Fibroblast of mammary gland (primary cell): ENCODE measurements around the gene MAMSTR.
"Not testable (repeated sequence)": the region's sequence is repeated elsewhere in the genome, so short reads cannot be mapped to it uniquely, and the experiment has no call there.

Experiments
- DNase-seq: peaks from one replicate; pipeline ENCODE4 v3.0.0-alpha.2; 2010; ENCODE audit warnings: low read depth
- H3K4me3 ChIP-seq: 2 replicates; pipeline ENCODE4 v1.5.1; 2011; ENCODE audit warnings: low read depth, mild to moderate bottlenecking, low read length, moderate library complexity; ENCODE audit not compliant: control insufficient read depth
- TF ChIP-seq, protein P1 (sequence below): conservative IDR thresholded peaks from 2 replicates; pipeline ENCODE4 v1.5.1; 2011; ENCODE audit warnings: low read depth, low read length, inconsistent platforms; ENCODE audit not compliant: control insufficient read depth, insufficient read depth

The MAMSTR gene

DNA sequence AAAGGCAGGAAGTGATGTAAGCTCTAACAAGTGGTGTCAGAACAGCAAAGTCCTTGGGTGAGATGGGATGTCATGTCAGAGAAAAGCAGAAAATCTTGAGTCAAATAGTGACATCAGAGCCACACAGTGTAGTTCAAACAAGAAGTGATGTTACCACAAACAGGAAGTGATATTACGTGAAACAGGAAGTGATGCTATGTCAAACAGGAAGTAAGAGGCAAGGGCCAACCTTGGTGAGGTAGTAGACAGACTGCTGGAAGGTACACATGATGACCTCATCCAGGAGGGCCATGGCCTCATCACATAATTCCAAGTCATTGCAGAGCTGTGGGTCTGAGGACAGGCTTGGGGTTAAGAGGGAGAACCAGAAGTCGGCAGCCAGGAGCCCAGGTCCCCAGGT, 7.0 kb upstream of the MAMSTR start:
- H3K4me3 ChIP-seq, result no peak overlapping the region
- no peak for DNase-seq
- TF ChIP-seq, protein P1, sequence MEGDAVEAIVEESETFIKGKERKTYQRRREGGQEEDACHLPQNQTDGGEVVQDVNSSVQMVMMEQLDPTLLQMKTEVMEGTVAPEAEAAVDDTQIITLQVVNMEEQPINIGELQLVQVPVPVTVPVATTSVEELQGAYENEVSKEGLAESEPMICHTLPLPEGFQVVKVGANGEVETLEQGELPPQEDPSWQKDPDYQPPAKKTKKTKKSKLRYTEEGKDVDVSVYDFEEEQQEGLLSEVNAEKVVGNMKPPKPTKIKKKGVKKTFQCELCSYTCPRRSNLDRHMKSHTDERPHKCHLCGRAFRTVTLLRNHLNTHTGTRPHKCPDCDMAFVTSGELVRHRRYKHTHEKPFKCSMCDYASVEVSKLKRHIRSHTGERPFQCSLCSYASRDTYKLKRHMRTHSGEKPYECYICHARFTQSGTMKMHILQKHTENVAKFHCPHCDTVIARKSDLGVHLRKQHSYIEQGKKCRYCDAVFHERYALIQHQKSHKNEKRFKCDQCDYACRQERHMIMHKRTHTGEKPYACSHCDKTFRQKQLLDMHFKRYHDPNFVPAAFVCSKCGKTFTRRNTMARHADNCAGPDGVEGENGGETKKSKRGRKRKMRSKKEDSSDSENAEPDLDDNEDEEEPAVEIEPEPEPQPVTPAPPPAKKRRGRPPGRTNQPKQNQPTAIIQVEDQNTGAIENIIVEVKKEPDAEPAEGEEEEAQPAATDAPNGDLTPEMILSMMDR, result no peak

DNA sequence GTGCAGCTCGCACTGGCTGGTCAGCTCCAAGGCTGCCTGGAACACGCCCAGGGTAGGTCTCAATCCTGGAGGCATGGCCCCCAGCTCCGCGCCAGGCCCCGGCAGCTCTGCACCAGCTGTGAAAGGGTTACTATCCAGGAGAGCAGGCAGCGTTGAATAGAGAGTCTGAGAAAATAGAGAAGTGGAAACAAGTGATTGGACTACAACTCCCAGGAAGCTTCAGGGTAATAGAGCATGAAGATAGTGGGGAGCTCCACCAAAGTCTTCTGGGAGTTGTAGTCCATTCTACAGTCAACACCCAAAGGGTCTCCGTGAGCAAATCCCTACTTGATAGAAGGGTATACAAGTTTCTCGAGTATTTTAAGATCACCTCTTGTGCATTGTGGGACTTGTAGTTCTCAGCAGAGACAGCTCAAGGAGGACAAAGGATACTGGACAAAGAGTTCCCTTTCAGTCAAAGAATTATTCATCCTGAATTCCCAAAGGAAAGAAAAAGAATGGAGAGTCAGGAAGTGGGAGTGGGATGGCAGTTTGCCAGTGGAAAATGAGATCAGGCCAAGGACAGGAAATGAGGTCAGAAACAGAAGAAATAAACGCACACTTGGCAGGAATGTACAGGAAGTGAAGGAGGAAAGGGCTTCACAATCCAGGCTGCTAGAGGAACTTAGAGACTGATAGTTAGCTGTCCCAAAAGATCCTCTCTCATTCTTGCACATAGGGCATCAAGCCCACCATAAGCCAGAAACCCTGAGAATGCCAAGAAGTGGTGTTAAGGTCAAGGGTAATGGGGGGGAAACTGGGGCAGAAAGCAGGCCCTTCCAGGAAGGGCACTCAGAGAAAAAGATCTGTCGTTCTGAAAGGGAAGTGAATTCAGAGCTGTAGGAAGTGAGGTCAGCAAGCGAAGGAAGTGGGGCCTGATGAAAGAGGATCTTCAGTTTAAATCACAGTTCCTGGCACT, 5.5 kb upstream of the MAMSTR start:
- TF ChIP-seq, protein P1, result no peak
- peak; percentile 97 for DNase-seq
- no peak overlapping the region for H3K4me3 ChIP-seq

DNA sequence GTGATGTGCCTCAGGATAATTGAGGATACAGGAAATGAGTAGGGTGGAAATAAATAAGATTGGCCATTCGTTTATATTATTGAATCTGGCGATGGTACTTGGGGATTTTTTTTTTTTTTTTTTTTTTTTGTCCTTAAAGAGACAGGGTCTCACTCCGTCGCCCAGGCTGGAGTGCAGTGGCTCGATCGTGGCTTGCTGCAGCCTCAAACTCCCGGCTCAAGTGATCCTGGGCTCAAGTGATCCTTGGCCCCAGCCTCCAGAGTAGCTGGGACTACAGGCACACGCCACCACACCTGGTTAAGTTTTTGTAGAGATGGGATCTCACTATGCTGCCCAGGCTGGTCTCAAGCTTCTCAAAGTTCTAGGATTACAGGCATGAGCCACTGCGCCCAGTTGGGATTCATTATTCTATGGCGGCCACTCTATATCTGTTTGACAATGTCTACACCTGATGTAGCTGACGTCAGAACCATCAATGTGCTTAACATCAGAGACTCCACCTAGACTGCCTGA, 2.7 kb upstream of the MAMSTR start:
- no peak for DNase-seq
- H3K4me3 ChIP-seq, result no peak overlapping the region
- TF ChIP-seq, protein P1, result no peak

DNA sequence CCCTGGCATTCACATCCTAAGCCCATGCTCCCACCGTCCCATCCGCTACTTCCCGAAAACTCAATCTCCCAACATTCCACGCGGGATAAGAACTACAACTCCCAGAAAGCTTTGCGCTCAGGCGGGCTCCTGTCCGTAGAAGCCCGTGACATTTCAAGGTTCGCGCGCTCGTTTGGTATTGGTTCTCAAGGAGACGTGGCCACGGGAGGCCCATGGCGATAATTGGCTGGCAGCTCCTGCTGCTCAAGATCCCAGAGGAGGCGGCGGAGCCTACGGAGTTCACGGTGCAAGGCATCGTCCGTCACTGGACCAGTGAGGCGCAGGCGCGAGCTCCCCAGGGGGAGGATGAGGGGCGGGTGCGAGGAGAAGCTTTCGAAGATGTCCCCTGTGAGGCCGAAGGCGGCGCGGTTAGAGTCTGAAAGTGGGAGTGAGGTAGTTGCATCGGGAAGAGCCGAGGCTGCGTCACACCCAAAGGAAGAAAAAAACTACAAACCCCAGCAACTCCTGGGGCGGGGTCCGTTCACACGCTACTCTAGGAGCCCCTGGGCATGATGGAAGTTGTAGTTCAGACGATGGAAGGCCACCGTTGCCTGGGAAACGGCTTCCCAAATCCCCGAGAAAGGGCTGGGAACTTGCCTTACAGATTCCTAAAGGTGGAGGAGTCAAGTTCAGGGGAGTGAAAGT, 1.2 kb upstream of the MAMSTR start:
- TF ChIP-seq, protein P1, result no peak
- DNase-seq, result peak; percentile 99
- H3K4me3 ChIP-seq, result peak overlapping the region; percentile 73

DNA sequence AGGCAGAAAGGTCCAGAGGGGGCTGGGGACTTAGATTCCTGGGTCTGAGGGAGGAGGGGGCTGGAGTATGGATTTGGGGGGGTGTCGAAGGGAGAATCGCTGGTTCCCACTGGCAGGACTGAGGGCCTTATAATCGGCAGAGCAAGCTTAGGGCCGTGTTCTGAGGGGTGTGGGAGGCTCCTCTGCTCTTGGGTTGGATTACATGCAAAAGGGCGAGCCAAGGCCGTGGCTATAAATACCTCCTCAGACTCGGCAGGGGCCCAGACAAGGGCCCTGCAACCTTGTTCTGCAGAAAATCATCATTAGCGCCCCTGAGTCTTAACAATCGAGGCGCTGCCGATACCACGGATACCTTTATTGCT, 707 bp upstream of the MAMSTR start:
- TF ChIP-seq, protein P1, result no peak
- peak overlapping the region; percentile 73 for H3K4me3 ChIP-seq
- DNase-seq, result no peak

DNA sequence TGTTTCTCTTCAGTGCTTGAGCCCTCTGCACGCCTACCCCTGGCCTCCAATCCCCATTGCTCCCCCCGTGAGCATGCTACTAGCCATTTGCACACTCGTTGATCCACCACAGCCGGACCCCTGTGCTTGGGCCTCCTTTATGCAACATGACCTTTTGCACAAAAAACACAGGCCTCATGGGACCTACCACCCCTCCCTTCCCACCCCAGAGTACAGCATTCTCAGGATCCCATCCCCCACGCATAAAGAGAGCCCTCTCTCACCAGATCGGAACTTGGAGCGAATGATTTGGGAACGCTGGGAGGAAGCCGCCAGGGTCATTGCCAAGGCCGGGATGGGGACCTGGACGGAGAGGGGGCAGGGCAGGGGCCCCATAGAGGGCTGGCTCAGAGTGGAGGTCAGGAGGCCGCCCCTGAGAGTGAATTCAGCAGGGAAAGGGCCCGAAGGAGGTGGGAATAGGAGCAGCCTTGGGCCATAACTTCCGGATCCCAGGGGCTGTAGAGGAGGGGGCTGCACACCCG, 754 bp downstream of the MAMSTR start:
- TF ChIP-seq, protein P1, result no peak
- no peak overlapping the region for H3K4me3 ChIP-seq
- DNase-seq, result no peak

DNA sequence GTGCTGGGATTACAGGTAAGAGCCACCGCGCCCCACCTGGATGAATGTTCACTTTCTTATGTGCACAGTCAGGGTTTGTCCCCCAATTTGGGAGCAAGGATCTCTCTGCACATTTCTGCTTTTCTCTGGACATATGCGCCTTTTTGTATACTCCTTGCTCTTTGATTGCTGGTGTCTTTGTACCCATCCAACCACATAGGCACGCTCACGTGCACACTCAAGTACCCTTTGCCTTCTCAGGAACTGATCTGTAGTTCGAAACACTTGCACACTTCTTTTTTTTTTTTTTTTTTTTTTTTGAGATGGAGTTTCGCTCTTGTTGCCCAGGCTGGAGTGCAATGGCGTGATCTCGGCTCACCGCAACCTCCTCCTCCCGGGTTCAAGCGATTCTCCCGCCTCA, 1.4 kb downstream of the MAMSTR start:
- not testable (repeated sequence) for DNase-seq, H3K4me3 ChIP-seq
